AG09319 (cell line): ENCODE results near the gene CMKLR1.

ENCODE experiments used
- DNase-seq: peaks from one replicate; pipeline ENCODE4 v3.0.0-alpha.2; 2010; ENCODE audit warnings: low read depth; ENCODE audit errors: extremely low read depth
- TF ChIP-seq, protein P1 (sequence below): IDR thresholded peaks from 2 replicates; pipeline ENCODE4 v1.5.1; 2011; ENCODE audit warnings: low read depth, mild to moderate bottlenecking, inconsistent platforms, low read length, moderate library complexity

Gene CMKLR1

GRCh38 chr12:108289350-108290161 lies 49.6 kb downstream of the CMKLR1 start:
- TF ChIP-seq, protein P1, sequence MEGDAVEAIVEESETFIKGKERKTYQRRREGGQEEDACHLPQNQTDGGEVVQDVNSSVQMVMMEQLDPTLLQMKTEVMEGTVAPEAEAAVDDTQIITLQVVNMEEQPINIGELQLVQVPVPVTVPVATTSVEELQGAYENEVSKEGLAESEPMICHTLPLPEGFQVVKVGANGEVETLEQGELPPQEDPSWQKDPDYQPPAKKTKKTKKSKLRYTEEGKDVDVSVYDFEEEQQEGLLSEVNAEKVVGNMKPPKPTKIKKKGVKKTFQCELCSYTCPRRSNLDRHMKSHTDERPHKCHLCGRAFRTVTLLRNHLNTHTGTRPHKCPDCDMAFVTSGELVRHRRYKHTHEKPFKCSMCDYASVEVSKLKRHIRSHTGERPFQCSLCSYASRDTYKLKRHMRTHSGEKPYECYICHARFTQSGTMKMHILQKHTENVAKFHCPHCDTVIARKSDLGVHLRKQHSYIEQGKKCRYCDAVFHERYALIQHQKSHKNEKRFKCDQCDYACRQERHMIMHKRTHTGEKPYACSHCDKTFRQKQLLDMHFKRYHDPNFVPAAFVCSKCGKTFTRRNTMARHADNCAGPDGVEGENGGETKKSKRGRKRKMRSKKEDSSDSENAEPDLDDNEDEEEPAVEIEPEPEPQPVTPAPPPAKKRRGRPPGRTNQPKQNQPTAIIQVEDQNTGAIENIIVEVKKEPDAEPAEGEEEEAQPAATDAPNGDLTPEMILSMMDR, result no peak
- no peak for DNase-seq

- DNase-seq, result no peak
- TF ChIP-seq, protein P1, result no peak
Measured at GRCh38 chr12:108287227-108287626, 51.9 kb downstream of the CMKLR1 start.

DNA sequence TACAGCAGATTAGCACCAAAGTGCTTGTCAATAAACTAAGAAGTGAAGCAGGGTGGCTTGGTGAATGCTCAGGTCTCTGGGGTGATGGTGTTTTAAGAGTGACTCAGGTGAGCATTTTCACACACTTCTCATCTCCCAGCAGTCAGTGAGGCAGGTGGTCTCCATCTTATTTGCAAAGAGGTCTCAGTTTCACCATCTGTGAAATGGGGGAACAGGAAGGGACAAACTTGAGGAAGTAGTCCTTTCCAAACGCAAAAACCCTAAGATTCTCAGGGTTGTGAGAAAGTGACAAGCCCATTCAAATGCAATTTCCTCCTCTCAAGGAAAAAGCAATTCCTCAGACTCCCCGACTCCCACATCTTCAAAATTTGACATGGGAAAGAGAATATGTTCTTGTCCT lies 54.1 kb downstream of the CMKLR1 start:
- no peak for DNase-seq
- TF ChIP-seq, protein P1, result no peak

- TF ChIP-seq, protein P1, result no peak
- no peak for DNase-seq
Measured at GRCh38 chr12:108284163-108284562, 54.9 kb downstream of the CMKLR1 start.

DNA sequence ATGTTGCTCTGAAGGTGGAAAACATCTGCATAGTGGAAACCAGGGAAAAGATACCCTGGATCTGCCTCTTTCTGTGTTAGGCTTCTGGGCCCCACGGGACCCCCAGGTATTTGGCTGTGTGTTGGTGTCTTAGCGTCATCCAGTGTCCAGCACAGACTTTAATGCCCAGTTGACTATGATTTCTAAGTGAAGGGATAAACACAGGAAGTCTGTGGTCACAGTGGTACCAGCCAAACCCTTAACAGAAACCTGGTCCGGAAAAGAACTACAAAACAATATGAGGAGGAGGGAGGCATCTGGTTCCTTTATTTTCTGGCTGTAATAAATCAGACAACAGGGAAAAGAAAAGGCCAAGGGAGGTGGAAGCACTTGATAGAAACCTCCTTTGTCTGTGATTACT lies 56.4 kb downstream of the CMKLR1 start:
- TF ChIP-seq, protein P1, result no peak
- DNase-seq, result no peak

- no peak for DNase-seq
- TF ChIP-seq, protein P1, result no peak
Measured at GRCh38 chr12:108282160-108282559, 57.0 kb downstream of the CMKLR1 start.

- no peak for DNase-seq
- TF ChIP-seq, protein P1, result no peak
Measured at GRCh38 chr12:108277613-108278012, 61.5 kb downstream of the CMKLR1 start.
